Measurements from ENCODE around the gene ACOT13. TPM values are rescaled to one million over a fixed set of nuclear protein-coding genes. Genes with fewer than 3 reads are reported as not detected.
A peak's percentile ranks its signal among the peaks of the same experiment; 100 is the strongest.
"Not testable (repeated sequence)": the region's sequence is repeated elsewhere in the genome, so short reads cannot be mapped to it uniquely, and the experiment has no call there.

The ACOT13 gene
- total RNA-seq, 4 donors from 2014 or later = 5.8 to 9.4 (median 7.2) TPM

GRCh38 chr6:24743944-24744335 lies 77.1 kb downstream of the ACOT13 start:
- Histone ChIP-seq H3K4me1 (no peaks in the 10 kb centered on the region), H3K27me3 (no peaks in the 10 kb centered on the region), H3K9me3 (no peaks in the 10 kb centered on the region), H3K27ac (replicated peaks in 1 of 4) (peak overlapping the region in 2 of 4 donors; percentile 25 to 35), H3K4me3 (no peak overlapping the region), H3K36me3 (no peaks in the 10 kb centered on the region)
- no peak for DNase-seq (ENCODE audit: extremely low spot score)
- intact Hi-C loops (cut with DNase I) = no loop called here
- 90% methylated on average over 3 of the region's 3 CpGs for WGBS
- TF ChIP-seq POLR2AphosphoS5 (IDR thresholded peaks at IDR 0.05) (no peak), EP300 (IDR thresholded peaks at IDR 0.05) (no peak), CTCF (IDR thresholded peaks at IDR 0.05) (no peak), POLR2A (IDR thresholded peaks at IDR 0.05; ENCODE audit: low read depth) (no peak)

DNA sequence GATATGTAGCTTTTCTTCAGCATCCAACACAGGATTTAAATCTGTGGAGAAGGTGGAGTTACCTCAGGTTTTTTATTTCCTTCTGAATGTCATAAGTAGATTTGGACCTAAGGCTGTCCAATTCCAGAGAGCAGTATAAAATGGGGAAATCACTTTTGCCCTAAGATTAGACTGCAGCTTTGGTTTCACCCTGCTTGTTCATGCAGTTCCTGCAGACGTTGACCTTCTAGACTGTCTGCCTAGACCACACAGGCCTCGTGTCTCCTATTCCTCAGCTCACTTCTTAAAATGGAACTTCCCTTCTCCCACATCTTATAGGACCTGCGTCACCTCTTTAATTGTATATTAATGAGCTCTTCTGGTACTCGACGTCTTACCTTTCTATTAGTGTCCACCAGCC lies 78.0 kb downstream of the ACOT13 start:
- H3K27ac ChIP-seq (replicated peaks in 1 of 4) = no peak overlapping the region
- H3K9me3 ChIP-seq = no peaks in the 10 kb centered on the region
- 66% methylated on average over 5 of the region's 5 CpGs for WGBS
- intact Hi-C loops (cut with DNase I) = no loop called here
- H3K4me1 ChIP-seq = no peaks in the 10 kb centered on the region
- no peak for TF ChIP-seq POLR2A (IDR thresholded peaks at IDR 0.05; ENCODE audit: low read depth)
- no peak for TF ChIP-seq POLR2AphosphoS5 (IDR thresholded peaks at IDR 0.05)
- no peak for TF ChIP-seq EP300 (IDR thresholded peaks at IDR 0.05)
- no peak for TF ChIP-seq CTCF (IDR thresholded peaks at IDR 0.05)
- H3K4me3 ChIP-seq = no peak overlapping the region
- no peak for DNase-seq (ENCODE audit: extremely low spot score)
- no peaks in the 10 kb centered on the region for H3K36me3 ChIP-seq
- no peaks in the 10 kb centered on the region for H3K27me3 ChIP-seq

DNA sequence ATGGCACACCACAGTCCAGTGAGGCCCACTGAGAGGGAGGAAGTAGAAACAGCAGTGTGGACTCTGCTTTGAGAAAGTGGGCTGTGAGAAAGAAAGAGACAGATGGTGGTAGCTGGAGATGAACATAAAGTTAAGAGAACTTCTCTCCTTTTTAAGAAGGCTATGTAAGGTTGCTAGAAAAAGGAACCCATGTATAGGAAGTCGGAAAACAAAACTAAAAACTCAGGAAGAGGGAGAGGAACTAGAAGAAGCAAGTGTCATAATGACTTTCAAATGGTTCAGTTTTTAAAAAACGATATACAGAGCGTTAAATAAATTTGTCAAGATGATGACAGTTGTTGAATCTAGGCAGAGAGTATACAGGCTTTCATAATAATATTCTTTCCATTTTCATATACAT lies 82.4 kb downstream of the ACOT13 start:
- no peak for DNase-seq (ENCODE audit: extremely low spot score)
- no peaks in the 10 kb centered on the region for H3K36me3 ChIP-seq
- H3K27me3 ChIP-seq = no peaks in the 10 kb centered on the region
- TF ChIP-seq POLR2A (IDR thresholded peaks at IDR 0.05; ENCODE audit: low read depth) = no peak
- TF ChIP-seq POLR2AphosphoS5 (IDR thresholded peaks at IDR 0.05) = no peak
- no peak for TF ChIP-seq EP300 (IDR thresholded peaks at IDR 0.05)
- TF ChIP-seq CTCF (IDR thresholded peaks at IDR 0.05) = no peak
- intact Hi-C loops (cut with DNase I) = no loop called here
- H3K27ac ChIP-seq (replicated peaks in 1 of 4) = no peak overlapping the region
- no peaks in the 10 kb centered on the region for H3K4me1 ChIP-seq
- H3K9me3 ChIP-seq = no peaks in the 10 kb centered on the region
- WGBS = 61% methylated on average over 3 of the region's 3 CpGs
- H3K4me3 ChIP-seq = no peak overlapping the region

- H3K36me3 ChIP-seq; H3K27me3 ChIP-seq; H3K9me3 ChIP-seq; H3K4me3 ChIP-seq; DNase-seq (ENCODE audit: extremely low spot score); intact Hi-C loops (cut with DNase I); H3K27ac ChIP-seq (replicated peaks in 1 of 4); H3K4me1 ChIP-seq: not testable (repeated sequence)
- 70% methylated on average over 3 of the region's 3 CpGs for WGBS
Observed at GRCh38 chr6:24750878-24751277, 84.0 kb downstream of the ACOT13 start.

- H3K4me1 ChIP-seq = no peaks in the 10 kb centered on the region
- H3K27ac ChIP-seq (replicated peaks in 1 of 4) = no peak overlapping the region
- TF ChIP-seq CTCF (IDR thresholded peaks at IDR 0.05) (no peak), POLR2A (IDR thresholded peaks at IDR 0.05; ENCODE audit: low read depth) (no peak), EP300 (IDR thresholded peaks at IDR 0.05) (no peak), POLR2AphosphoS5 (IDR thresholded peaks at IDR 0.05) (no peak)
- H3K36me3 ChIP-seq = no peaks in the 10 kb centered on the region
- intact Hi-C loops (cut with DNase I) = no loop called here
- no peaks in the 10 kb centered on the region for H3K27me3 ChIP-seq
- WGBS = 72% methylated on average over 2 of the region's 2 CpGs
- no peaks in the 10 kb centered on the region for H3K9me3 ChIP-seq
- H3K4me3 ChIP-seq = no peak overlapping the region
- DNase-seq (ENCODE audit: extremely low spot score) = peak; percentile 29
Observed at GRCh38 chr6:24752503-24752902, 85.6 kb downstream of the ACOT13 start.

All from esophagus muscularis mucosa (tissue), 4 donors.